GM19193 (cell line): ENCODE data around the gene GAREM1.

ENCODE experiments used
- POLR2A ChIP-seq: IDR thresholded peaks from 4 replicates; pipeline ENCODE4 v1.6.1; 2011; ENCODE audit not compliant: insufficient read depth, insufficient read length; ENCODE audit errors: extremely low read depth

The GAREM1 gene

DNA sequence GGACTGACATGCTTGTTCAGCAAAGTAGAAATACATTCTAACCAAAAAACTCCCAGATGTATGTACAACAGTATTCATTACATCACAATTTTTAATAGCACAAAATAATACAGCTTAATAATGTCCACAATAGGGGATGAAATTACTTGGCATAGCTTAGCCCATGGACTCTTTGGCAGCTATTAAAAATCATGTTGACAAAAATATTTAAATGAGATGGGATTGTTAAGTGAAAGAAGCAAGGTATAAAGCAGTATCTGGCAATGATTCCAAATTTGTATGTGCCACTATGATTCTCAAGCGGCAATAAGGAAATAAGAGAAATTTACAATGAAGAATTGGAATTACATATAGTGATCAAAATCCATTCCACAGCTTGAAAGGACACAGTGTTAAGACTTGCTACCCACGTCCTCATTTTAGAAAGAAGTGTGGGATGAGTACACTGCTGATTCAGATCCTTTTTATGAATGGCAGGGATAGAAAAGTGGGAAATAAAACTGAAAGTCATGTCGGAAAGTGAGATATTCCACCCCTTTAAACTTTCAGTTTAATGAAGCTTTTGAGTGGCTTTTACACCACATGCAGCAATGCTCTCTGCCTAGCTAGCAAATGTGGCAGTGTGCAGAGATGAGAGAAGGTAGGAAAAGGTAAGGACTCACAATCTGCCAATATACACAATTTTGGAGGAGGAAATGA, 2.4 kb downstream of the GAREM1 start:
- no peak for TF ChIP-seq POLR2A

DNA sequence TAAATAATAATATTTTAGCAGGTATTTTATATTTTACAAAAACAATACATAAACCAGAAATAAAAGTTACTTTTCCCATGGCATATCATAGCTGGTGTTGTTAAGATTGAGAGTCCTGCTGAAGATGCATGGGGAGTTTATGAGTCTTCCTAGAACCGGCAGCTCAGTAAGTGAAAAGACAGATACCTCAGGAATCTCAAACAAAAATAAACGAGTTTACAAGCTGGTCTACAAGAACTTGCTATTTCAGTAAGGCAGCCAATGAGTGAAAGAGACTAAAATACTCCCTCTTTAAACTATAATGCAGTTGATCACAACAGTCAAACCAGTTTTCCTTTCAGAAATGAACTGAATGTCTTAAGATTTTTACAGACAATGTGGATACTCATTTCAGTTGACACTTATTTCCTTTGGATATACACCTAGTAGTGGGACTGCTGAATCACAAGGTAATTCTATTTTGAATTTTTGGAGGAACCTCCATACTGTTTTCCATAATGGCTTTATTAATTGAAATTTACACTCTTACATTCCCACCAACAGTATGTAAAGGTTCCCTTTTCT, 8.9 kb downstream of the GAREM1 start:
- TF ChIP-seq POLR2A: no peak

DNA sequence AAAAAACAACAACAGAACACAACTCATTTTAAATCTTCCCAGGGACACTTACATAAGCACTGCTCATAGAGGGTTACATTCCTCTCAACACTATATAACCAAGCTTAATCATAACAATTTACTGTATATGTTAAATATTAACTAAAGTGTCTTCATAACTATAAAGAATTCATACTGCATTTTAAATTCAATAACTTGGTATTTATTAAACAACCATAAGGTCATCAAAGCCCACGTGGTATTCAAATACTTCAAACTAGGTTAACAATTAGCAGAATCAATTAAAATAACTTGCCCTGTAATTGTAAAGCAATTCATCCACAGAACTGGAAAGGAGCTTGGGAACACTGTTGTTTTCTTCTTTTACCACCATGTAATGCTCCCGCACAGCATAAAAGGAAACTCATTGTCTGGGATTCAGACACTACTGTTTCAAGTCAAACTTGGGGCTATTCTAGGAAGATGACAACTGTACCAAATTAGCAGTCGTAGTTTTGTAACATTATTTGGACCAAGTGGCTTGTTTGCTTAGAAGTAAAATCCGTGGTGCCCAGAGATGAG, 10.4 kb downstream of the GAREM1 start:
- TF ChIP-seq POLR2A: no peak

DNA sequence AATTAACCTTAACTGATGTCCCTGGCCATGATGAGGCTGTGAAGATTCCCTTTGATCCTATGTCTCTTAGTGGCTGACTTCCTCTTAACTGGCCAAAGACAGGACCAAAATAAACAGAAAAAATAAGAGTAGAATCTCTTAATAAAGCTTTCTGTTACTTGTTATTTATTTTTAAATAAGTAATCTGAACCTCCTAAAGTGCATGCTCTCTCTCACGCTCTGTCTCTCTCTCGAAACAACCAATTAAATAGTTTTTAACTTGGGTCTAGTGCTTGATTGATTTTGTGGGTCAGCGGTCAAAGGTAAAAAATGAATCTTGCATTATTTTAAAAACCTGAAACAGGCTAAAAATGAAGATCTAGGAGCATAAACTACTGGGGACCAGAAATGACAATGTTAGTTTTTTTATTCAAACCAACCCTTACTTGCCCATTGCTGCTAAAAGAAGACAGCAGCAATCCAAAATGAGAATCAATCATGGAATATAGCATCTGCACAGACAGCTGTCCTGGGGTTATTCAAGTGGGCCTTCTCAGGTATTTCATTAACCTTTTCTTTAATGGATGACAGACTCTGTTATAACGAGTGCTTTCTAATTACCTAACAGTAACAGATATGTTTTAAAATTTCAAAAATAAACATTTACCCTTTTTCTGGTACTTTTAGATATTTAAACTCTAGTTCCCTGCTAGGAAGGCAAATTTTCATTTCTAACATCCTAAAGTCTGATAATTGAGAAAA, 11.2 kb downstream of the GAREM1 start:
- no peak for TF ChIP-seq POLR2A

DNA sequence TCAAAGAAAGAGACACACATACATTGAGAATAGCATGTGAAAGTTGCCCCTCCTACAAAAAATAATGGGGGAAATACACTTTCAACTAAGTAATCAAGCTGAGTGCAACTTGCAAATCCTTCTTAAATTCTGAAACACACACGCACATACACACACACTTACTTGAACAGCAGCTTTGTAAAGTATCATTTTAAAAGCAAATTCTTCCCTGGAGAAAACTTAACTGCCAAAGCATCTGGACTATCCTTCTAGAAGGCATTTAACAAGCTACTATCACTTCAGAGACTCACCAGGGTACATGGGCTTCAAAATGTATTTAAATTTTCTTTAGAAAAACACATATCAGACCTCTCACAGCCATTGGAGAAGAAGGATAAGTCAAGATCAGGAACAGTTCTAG, 15.3 kb downstream of the GAREM1 start:
- no peak for TF ChIP-seq POLR2A

DNA sequence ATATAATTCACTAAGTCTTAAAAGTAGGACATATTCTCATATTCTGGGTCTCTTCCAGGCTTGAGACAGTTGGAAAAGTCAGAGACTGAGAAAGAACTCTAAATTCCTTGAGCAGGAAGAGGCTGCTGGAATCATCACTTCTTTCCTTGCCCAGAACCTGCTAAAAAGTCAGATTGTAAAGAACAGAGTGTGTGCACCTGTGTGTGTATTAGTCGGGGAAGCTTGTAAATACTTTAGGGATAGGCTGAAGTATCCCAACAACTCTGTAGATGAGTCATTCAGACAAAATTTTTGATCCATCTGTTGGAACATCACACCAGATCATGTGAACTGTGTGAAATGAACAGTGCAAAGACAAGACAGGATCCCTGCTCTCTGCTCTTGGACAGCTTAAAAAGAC, 16.1 kb downstream of the GAREM1 start:
- TF ChIP-seq POLR2A: no peak

DNA sequence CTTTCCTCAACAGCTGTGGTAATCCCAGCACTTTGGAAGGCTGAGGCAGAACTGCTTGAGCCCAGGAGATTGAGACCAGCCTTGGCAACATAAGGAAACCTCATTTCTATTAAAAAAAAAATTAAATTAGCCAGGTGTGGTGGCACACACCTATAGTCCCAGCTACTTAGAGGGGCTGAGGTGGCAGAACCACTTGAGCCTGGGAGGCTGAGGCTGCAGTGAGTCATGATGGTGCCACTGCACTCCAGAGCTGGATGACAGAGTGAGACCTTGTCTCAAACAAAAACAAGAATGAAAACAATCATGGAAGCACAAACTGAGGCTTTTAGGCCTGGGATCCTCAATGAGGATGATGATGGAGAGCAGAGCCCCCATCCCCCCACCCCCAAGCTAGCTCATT, 19.8 kb downstream of the GAREM1 start:
- TF ChIP-seq POLR2A: no peak

DNA sequence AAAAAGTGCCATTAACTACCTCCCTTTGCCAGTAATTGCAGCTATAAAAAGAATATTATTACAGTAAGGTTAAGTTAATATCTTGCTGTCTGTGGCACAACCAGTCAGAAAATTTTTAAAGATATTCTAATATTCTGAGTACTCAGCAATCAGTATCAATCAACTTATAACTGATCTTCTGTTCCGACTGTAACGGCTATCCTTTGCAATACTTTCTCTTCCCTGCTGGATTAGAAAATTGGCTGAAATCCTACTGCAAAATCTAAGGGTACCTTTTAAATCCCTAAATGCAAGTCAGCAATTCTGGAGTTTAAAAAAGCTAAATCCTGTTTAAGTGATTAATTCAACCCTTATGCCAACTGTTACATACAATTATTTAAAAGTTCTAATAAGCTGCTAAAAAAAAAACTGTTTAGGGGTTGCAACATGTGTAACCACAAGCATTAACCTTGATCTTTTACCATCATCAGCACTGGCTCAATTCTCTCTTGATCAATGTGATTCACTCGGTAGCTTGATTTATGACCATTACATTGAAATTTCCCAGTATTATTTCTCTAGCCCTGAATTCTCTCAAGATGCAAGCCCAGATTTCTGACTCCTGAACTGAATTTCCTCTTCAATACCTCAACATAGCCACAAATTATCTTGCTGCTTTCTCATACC, 20.5 kb downstream of the GAREM1 start:
- no peak for TF ChIP-seq POLR2A

DNA sequence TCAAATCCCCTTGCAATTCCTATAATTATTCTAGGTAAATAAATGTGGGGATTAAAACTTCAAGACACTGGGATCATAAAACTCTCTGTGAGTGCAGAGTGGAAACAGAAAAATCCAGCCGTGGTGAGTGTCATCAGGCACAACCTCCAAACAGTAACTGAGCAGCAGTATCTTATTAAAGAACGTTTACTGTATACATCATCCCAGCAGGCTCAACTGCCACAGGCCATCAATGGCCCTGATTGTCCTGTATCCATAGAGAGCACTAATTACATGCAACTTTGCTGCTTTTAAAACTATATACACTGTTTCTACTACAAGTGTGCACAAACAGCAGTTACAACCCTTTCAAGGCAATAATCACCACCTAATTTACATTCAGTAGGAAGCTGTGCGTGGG, 23.9 kb downstream of the GAREM1 start:
- TF ChIP-seq POLR2A: no peak

DNA sequence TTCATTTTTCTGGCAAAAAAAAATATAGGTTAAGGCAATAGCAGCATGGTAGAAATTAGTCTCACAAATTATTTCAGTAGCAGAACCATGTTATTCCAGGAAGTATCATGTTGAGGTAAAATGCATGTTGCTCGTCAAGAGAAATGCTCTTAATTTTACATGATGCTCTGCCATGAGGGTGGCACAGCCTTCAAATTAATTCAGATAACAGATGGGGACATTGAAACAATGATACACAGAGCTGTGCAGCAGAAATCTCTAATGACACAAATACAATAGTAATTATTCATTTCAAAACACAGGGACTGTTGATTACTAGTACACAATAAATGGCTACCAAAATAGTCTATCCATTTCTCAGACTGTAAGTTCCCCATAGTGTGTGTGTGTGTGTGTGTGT, 24.8 kb downstream of the GAREM1 start:
- no peak for TF ChIP-seq POLR2A

DNA sequence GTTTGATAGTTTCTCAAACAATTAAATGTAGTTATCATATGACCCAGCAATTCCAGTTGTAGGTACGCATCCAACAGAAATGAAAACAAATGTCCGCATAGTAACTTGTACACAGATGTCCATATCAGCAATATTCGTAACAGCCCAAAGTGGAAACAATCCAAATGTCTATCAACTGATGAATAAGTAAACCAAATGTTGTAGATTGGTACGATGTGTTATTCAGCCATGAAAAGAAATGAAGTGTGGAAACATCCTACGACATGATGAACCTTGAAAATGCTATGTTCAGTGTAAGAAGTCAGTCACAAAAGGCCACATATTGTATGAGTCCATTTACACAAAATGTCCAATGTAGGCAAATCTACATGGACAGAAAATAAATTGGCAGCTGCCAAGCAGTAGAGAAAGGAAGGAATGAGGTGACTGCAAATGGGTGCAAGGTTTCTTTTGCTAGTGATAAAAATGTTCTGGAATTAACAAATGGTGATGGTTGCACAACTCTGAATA, 26.9 kb downstream of the GAREM1 start:
- no peak for TF ChIP-seq POLR2A

DNA sequence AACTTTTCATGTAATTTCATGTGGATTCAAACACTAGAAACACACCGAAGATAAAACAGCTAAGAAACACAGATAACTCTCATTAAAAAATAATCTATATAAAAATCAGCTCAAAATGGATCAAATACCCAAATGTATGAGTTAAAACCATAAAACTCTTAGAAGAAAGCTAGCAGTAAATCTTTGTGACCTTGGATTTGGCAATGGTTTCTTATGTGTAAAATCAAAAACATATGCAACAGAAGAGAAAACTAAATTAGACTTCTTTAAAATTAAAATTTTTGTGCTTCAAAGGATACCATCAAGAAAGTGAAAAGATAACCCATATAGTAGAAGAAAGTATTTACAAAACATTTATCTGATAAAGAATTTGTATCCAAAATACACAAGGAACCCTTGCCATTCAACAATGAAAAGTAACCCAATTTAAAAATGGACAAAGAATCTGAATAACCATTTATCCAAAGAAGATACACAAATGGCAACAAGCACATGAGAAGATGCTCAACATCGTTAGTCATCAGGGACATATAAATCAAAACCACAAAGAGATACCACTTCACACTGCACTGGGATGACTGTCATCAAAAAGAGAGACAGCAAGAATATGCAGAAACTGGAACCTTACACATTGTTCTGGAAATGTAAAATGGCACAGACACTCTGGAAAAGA, 27.5 kb downstream of the GAREM1 start:
- no peak for TF ChIP-seq POLR2A

DNA sequence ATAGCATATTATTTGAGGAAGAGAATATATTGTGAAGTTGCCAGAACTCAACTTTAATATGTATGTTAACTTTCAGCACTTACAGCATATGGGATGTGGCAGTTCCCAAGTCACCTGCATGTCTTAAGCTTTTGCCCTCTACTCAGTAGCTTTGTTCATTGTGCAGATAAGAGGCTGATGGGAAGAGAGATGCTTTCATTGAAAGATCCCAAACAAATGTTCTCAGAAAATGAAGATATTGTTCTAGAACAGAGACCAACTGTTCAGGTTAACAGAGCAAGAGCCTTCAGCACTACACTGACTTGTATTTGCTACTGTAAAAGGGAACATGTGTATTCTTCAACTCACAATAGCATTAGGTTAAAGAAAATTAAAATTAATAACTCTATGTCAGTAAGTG, 28.1 kb downstream of the GAREM1 start:
- no peak for TF ChIP-seq POLR2A

DNA sequence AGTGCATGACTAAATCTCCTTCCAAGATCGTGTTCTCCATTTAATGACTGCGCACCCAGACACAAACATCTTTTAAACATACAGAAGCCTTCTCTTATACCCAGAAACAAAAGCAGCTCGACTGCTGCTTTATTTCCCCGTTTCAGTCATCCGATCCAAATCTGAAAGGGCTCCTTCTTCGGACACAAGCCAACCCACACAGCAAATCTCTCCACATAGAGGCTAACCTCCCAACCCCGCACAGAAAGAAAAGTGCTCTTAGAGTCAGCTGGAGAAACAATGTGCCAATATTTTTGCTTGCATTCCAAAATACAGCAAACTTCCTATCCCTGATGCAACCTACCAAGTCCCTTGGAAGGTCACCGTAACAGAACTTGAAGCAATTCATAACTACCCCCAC, 29.1 kb downstream of the GAREM1 start:
- no peak for TF ChIP-seq POLR2A
